Measurements from ENCODE around the gene FOXP4.

Gene FOXP4

GRCh38 chr6:41566961-41567360 lies 20.8 kb downstream of the FOXP4 start:
- FAIRE-seq = no peak

DNA sequence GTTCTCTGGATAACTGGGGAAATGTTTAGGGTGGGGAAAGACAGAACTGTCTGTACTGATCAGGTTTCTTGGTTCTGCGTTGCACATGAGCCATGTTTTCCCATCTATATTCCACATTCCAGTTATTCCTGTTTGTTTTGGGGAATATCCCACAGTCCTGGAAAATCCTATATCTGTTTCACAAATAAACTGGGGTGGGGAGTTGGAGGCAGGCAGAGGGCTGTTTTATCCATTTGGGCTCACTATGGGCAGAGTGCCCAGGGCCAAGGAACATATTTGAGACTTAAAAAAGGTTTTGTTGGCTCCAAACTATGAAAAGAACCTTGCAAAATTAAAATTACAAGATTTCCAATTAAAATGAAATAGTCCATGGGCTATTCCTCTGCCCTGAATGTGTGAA lies 21.5 kb downstream of the FOXP4 start:
- FAIRE-seq = no peak

DNA sequence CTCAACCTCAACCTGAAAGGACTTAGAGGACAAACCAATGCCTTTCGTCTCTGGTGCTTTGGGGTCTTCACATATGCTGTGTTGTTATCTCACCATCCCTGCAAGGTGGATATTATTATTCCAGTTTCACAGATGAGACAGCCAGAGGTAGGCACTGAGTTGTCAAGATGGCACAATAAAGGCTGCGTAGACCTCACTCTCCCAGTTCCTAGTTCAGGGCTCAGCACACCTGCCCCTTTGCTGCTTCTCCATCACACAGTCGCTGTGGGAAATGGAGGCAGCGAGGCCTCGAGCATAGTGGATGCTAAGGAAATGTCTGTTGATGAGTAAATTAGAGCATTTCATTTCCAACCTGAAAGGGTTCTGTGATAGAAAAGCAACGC lies 22.0 kb downstream of the FOXP4 start:
- no peak for FAIRE-seq

DNA sequence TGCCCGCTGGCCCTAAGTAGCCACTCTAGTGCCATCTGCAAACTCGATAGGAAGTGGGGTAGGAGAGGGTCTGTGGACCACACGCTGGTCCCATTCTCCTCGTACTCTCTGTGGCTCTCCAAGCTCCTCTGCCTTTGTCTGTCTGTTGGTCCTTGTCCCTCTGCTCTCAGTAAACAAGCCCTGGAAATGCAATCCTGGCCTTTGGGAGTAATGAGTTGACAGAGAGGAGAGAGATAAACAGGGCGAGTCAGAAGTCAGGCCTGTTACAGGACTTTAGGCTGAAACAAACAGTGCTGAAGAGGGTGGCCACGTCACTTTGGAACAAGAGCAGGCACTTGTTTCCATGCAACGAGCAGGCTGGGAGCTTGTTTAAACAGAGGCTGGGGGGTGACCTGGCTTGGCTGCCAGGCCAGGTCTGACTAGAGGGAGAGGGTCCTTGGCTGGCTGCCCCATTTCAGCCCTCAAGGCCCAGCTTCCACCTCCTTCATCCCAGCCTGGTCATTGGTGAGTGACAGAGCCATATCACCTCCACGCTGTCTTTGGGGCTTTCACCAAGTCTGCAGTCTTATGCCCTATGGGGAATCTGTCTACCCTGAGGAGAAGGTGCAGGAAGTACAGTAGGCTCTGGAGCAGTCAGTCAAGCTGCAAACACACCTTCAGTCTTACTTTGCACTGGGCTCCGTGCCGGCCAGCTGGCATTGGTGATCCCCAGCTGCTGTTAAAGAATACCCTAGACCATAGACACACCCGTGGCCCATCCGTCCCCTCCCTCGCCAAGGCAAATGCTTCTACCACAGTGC lies 22.6 kb downstream of the FOXP4 start:
- FAIRE-seq = no peak

GRCh38 chr6:41570259-41570615 lies 24.1 kb downstream of the FOXP4 start:
- no peak for FAIRE-seq

DNA sequence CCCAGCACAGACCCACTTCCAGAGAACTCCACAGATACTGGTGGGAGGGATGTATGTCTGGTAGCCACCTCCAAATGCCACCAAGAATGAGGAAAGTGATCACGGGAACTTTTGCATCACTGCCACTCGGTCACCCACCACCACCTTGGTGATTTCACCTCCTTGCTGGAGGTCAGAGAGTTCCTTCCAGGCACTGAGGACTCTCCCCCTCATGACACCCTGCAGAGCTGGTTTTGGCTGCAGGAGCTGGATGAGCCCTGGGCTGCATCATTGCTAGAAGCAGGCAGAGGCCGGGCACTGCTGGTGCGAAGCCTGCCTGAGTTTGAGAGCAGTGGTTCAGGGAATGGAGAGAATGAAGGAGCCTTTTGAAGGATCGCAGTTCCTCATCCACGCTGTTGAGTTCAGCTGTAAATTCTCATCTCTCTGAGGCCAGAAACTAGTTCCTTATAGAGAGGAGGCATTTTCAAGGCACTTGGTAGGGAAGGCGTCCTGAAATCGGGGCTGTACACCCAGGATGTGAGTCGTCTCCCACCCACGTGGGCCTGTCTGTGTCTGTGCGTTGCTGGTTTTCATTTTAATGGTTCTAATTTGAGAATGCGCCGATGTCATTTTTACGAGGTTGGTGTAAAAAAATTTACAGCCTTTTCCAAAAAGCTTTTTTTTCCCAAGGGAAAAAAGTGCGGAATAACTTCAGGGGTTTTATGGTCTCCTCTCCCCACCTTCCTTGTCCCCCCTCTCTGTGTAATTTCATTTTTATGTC lies 25.0 kb downstream of the FOXP4 start:
- no peak for FAIRE-seq

DNA sequence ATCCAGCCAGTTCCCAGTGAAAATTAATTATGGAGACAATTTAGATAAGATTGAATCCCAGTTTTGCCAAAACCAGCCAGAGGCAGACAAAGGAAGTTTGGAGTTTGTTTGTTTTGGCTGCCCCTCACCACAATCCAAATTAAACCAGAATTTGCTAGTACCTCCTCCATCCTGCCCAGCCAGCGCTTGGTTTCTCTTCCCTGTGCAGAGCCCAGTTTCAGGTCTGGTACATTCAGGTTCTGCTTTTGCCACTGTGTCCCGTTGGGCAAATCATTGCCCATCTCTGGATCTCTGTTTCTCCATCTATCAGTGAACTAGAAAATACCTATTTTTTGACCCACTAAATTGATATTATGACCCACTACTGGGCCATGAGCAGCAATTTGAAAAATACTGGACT lies 26.4 kb downstream of the FOXP4 start:
- no peak for FAIRE-seq

GRCh38 chr6:41573276-41573675 lies 27.1 kb downstream of the FOXP4 start:
- FAIRE-seq = no peak

DNA sequence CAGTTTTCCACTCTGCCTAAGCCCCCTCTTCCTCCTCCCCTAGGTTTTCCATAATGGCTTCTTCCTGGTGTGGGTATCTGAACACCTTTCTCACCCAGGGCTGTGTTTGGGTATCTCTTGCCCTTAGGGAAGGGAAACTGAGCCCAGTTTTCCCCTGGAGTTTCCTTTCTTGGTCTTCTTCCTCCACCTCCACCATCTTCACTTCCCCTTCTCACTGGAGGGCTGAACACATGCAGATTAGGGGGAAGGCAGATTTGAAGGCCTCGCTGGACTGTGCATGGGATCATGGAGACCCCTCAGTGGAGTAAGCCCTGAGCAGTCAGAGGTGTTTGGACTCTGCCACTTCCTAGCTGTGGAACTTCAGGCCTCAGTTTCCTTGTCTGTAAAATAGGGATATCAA lies 27.8 kb downstream of the FOXP4 start:
- no peak for FAIRE-seq

DNA sequence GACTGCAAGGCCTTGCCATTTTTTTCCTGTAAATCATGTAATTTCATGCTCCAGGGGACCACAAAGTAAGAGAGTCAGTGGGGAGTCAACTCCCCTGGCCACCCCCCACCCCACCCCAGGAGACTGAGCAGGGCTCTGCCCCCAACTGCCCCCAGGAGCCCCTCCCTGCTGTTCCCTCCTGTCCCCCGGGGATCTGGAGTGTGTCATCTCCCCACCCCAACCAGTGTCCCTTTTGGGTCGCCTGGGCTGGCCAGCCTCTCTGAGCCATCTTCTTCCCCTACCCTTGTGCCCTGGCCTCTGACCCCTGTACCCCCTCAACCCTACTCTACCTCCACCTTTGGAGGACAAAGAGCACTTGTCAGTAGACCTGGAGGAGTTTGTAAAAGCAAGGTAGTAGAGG lies 29.4 kb downstream of the FOXP4 start:
- no peak for FAIRE-seq

GRCh38 chr6:41576667-41577066 lies 30.5 kb downstream of the FOXP4 start:
- FAIRE-seq = no peak

DNA sequence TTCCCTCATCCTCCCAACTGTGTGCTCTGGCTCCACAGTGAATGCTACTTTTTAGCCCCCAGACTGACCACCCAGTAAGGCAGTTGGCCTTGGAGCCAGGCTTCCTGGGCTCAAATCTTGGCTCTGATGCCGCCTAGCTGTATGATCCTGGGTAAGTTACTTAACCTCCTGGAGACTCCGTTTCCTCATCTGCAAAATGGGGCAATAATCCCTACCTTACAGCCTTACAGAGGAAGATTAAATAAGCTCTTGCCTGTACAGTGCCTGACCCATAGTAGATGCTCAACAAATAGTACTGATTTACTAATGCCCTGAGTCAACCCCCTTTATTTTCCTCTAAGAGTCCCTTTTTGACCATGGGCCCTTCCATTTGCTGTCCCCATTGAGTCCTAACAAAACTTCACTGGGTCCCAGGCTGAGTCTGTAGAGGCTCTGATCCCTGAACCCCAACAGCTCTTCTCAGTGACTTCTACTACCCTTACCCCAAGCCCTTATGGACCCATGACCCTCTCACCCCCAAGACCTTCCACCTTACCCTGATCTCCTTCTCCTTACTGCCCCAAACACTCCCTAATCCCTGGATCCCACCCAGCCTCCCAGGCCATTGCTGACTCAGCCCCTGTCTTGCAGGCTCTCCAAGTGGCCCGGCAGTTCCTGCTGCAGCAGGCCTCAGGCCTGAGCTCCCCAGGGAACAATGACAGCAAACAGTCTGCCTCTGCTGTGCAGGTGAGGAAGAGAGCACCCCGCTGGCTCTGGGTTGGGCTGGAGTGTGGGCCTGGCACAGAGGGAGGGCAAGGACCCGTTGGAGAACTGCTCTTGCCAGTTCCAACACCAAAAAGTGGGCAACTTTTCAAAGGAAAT lies 31.4 kb downstream of the FOXP4 start:
- FAIRE-seq = no peak

DNA sequence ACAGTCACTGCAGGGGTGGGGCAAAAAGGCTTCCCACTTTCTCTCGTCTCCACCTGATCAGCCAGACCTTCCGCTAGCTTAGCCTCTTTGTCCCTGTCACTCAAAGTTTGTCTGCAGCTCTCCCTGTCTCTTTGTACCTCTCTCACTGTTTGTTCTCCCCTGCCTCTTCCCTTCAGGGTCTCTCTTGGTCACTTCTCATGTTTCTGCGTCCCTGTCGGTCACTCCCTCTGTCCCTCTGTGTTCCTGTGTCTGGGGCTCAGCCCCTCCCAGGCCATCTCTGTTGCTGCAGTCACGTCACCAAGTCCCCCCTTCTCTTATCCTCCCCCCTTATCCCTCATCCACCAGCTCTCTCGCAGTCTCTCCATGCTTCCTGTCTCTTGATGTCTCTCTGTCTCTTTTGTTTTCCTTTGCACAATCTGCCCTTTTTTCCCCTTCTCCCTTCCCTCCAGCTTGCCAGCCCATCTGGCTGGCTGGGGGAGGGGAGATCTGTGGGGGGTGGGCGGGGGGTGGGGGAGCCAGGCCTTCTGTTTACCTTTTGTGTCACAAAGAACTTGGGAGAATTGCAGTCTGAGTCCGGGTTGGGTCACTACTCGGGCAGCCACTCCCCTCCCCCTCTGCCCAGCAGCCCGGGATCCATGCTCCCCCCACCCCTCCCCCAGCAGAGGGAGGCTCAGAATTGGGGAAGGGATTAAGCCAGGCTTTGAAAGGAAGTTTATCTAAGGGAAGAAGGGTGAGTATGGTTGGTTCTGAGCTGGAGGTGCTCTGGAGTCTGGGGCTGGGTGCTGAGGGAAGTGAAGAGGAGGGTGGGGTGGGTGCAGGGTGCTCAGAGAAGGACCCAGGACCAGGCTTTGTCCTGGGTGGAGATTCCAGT lies 32.3 kb downstream of the FOXP4 start:
- FAIRE-seq = no peak

DNA sequence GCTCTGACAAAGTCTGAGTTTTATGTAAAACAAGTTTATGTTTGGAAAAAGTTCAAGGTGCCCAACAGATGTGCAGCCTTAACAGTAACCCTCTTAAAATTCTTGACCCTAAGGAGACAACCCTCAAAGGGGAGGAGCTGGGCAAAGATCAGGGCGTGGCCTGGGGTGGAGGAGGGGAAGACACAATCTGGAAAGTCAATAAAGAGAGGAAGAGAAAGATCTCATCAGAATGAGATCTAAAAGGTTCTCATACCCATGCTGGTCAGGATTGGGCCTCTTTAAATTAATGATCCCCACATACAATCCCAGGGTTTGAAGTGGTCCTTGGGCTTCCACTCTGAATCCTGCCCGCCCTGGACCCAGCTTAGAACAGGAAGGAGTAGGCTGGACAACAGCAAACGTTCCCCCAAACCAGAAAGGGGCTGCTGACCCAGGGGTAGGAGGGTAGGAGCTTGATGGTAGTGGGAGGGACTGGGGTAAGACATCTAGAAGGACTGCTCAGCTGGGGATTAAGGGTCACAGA lies 33.0 kb downstream of the FOXP4 start:
- FAIRE-seq = no peak

DNA sequence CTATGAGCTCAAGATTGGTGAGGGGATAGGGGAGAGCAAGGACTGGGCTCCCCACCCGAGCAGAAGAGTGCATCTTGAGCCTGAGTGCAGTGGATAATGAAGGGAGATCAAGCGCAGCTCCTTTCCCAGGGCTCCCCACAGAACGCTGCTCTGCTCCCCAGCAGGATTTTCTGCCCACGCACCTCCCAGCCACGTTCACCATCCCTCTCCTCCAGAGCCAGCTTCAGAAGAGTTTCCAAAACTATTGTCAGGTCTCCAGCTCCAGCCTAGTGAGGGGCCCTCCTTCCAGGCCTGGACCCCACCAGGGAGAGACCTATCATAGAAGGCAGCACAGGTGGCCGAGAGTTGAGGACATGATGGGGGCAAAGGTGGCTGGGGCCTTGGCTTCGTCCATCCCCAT lies 34.5 kb downstream of the FOXP4 start:
- no peak for FAIRE-seq

GRCh38 chr6:41581381-41581991 lies 35.3 kb downstream of the FOXP4 start:
- no peak for FAIRE-seq

GRCh38 chr6:41582540-41582939 lies 36.4 kb downstream of the FOXP4 start:
- no peak for FAIRE-seq

DNA sequence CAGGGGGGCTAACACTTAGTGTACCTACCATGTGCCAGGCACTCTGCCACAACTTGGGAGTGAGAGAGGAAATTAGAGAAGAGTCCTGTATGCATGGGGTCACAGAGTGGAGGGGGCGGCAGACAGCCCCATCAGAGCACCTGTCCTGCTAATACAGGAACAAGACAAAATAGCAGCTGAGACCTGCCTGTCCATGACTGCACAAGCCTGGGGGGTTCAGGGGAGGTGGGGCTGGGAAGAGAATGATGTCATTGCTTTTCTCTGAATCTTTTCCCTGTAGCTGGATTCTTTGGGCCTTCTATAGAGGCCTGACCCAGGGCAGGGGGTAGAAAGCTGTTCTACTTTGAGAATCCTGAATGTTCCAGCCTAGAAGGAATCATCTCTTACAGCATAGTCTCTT lies 37.4 kb downstream of the FOXP4 start:
- no peak for FAIRE-seq

GRCh38 chr6:41584205-41584604 lies 38.0 kb downstream of the FOXP4 start:
- FAIRE-seq = no peak

GRCh38 chr6:41584668-41585205 lies 38.6 kb downstream of the FOXP4 start:
- FAIRE-seq = no peak

GRCh38 chr6:41585605-41586004 lies 39.4 kb downstream of the FOXP4 start:
- no peak for FAIRE-seq

Measured in colon (tissue), 2 donors.